GM19035 (cell line): ENCODE measurements around the gene ESAM.
A peak's percentile ranks its signal among the peaks of the same experiment; 100 is the strongest.
"Not testable (repeated sequence)": the region's sequence is repeated elsewhere in the genome, so short reads cannot be mapped to it uniquely, and the experiment has no call there.

Source experiments
- ATAC-seq: cut with Tn5 transposase; IDR thresholded peaks from one replicate; pipeline ENCODE4 v1.9.1; 2021; ENCODE audit not compliant: unreplicated experiment

The ESAM gene

DNA sequence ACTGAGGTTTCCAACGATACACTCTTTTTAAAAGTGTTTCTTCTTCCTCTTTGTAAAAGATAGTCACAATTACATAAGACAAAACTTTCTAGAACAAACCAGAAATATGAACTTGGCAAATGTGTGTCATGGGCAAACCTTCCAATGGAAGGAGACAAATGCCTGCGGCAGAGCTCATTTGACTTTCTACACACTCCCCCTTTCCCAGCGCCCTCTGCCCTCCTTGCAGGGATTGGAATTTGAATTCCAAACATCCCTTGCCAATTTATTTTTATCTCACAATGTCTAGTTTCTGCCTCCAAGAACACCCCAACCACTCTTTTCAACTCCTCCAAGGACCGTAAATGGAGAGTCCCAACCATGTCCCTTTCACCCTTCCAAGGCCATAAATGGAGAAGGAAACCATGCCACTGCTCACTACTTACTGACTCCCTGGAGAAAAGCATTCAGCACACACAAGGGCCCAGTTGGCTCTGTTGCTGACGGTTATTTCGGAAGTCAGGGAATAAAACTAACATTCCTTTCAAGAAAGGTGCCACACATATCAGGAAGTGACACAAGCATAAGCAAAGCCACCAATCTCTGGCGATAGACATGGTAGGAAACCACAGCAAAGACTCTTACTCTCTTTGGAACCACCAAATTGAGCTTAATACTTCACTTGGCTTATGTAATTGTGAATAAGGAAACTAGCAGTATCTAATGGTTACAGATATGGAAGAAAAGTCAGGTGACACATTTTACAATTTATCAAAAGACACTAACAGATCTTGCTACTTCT, 15.0 kb upstream of the ESAM start:
- ATAC-seq: no peak

DNA sequence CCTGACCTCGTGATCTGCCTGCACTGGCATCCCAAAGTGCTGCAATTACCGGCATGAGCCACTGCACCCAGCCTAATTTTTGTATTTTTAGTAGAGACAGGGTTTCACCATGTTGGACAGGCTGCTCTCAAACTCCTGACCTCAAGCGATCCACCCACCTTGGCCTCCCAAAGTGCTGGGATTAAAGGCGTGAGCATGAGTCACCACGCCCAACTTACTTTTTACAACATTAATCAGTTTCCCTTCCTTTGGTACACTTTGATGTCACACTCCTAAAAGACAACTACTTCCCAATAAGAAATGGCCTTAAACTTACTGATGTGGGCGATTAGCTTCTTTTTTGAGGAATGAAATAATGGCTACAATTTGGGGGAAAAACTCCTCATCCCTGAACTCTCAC, 8.9 kb upstream of the ESAM start:
- not testable (repeated sequence) for ATAC-seq

DNA sequence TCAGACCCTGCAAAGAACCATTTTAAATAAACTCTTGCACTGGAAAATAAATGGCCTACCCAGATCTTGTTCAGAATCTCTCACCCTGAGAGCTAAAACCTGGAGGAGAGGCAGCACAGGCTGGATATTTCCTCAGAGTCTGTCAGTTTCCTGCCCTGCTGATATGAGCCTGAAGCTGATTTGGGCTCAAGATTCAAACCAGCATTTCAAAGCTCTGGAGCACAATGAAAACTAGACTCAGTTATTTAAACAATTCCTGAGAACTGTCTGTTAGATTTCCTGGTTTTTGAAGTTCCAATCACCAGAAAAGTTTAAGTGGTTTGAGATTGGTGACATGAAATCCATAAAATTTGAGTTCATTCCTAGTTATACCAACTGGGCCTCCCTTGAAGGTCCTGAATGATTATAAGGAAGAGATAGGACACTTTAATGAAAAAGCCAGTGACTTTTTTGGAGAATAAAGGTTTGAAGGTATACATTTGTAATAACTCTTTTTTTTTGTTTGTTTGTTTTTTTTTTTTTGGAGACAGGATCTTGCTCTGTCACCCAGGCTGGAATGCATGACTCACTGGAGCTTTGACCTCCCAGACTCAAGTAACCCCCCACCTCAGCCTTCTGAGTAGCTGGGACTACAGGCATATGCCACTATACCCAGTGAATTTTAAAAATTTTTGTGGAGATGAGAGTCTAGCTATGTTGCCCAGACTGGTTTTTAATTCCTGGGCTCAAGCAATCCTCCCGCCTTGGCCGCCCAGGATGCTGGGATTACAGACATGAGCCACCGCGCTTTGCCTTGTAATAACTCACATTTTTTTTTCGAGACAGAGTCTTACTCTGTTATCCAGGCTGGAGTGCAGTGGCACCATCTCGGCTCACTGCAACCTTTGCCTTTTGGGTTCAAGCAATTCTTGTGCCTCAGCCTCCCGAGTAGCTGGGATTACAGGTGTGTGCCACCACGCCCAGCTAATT, 8.0 kb upstream of the ESAM start:
- ATAC-seq: no peak

DNA sequence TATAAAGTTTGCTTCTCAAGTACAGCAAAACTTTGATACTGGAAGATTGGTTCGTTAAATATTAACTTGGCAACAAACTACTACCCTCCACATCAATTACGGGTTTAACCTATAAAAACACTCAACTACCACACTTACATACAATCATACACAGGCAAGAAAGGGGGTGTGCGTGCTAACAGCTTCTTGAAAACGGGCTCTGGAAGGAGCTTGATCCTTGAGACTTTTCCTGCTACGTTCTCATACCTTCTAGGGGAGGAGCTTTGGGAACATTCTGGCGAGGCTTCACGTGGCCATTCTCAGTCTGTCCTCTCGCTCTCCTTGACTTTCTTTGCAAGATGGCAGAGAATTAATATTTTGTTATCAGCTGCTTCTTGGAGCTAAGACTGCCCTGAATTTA, 6.8 kb upstream of the ESAM start:
- no peak for ATAC-seq

DNA sequence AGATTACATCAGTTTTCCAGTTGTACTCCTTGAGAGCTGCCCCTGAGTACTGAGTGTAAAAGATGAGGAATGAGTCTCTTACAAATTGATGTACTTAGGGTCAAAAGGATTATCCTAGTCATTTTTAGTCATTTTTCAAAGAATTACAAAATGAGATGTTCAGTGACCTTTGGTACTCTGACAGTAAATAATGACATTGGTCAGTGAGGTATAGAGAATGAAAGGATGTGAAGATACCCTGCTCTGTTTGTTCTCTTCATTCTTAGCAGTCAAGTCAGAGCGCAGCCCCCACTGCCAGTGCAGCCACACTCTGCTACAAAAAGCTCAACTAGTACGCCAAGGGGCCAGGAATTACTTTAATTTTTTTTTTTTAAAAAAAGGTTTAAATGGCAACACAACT, 4.1 kb upstream of the ESAM start:
- no peak for ATAC-seq

DNA sequence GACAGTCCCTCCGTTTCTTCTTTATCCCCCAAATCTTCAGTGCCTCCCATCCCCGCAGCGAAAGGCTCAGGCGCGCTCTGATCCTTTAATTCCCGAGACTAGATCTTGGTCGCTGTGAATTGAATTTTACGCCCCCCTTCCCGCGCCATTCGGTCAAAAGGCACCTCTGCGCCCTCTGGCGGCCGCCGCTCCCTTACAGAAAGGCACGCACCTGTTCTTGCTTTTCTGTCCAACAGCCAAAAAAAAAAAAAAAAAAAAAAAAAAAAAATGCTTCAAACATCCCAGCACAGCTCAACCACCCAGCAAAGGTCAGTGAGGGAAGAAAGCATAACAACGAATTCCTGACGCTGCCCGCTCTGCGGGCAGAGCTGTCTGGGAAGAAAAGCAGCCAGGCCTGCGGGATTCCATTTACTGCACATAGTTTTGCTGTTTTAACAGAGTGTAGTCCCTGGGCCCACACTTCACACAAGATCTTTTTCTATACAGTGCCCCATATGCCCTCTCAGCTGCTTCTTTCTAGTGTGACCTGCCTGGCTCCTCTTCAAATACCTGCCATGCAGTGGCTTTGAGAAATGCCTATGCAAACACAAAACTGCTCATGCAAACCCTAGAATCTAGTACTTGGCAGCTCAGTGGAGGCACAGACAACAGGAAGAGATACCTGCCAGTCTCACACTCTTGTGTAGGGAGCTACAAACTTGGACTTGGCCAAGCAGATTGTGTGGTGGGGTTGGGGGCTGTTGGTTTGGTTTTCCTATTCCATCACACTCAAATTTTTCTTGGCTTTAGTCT, 1.3 kb upstream of the ESAM start:
- ATAC-seq: peak; percentile 39

DNA sequence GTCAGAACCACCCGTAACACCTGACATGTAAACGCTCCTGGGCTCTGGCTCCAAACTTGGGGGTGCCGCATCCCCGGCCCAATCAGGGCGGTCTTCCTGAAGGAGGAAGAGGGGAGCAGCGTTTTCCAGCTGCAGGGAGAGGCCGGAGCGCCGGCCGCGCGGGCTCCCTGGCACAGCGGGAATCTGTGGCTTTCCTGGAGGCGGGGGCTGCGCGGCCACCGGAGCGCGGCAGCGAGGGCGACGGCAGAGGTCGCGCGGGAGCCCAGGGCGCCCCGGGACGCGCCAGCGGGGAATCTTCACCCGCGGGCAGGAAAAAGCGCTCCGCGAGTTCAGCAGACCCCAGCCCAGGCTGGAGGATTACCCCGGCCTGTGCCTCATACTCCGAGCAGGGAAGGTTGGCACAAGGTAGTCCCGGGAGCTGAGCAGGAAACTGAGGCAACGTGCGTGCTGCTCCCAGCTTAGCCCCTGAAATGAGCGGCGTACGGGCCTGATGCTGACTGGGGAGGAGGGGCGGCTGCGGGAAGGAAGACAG, 600 bp upstream of the ESAM start:
- peak; percentile 28 for ATAC-seq

DNA sequence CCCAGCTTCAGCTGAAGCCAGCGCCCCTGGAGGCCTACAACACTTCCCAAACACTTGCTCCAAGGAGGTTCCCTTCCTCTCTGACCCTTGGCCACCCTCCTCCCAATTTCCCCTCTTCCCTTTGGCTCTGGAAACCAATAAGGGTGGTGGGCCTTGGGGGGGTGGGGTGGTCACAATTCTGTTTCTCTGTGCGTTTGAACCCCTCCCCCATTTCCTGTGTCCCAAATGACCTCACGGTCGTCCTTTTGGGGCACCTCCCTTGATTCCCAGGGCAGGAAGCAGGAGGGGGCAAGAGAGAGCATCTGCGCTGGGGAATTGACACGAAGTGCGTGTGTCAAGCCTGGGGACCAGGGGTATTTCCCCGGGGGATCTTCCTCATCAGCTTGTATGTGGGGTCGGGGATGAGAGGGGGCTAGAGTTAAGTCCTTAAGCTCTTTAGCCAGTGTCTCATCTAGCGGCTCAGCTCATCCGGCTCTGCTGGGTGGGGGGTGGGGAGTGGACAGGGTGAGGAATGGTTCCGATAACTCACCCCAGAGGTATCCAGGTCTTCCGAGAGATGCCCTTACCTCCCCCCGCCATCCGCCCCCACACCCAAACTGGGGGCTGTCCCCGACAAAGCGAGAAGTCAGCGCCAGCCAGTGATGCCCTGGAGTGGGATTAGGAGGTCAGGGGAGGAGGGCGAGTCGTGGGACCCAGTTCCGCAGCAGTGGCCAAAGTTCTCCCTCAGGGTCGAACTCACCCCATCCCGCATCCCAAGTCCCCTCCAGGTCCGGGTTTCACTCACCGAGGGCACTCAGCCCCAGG, 587 bp downstream of the ESAM start:
- ATAC-seq: no peak

DNA sequence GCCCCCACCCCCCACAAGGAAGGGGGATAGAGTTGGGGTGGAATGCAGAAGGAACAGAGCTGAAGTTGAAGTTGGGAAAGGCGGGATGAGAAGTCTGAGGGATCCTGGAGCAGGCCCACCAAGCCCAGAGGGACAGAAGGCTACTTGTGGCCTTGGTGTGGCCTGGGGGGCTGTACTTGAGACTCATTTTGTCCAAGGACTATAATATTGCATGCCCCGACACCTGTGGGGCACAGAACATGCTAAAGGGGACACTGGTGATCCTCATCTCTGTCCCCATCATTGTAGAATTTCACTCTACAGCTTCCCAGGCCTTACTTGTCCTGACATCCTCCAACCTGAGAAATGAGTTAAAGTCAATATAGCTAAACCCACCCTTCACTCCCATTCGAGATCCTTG, 1.3 kb downstream of the ESAM start:
- ATAC-seq: no peak

DNA sequence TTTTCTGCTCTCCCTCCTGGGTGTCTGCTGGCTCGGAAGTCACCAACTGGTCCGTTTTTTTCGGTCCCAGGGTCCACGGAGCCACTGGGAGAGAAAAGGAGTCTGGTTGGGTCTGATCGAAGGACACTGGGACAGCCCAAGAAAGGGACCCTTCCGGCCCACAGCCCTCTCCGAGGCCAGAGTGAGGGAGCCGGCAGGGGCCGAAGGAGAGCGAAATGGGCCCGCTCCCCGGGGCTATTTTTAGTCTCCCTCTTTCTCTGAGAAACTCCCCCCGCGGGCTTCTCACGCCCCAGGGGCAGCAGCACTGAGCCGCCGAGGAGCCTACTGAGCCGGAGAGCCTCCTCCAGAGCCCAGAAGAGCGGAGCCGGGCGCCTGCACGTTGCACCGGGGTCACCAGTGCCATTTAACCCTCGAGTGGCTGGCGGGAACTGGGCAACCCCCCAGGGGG, 1.9 kb downstream of the ESAM start:
- no peak for ATAC-seq

DNA sequence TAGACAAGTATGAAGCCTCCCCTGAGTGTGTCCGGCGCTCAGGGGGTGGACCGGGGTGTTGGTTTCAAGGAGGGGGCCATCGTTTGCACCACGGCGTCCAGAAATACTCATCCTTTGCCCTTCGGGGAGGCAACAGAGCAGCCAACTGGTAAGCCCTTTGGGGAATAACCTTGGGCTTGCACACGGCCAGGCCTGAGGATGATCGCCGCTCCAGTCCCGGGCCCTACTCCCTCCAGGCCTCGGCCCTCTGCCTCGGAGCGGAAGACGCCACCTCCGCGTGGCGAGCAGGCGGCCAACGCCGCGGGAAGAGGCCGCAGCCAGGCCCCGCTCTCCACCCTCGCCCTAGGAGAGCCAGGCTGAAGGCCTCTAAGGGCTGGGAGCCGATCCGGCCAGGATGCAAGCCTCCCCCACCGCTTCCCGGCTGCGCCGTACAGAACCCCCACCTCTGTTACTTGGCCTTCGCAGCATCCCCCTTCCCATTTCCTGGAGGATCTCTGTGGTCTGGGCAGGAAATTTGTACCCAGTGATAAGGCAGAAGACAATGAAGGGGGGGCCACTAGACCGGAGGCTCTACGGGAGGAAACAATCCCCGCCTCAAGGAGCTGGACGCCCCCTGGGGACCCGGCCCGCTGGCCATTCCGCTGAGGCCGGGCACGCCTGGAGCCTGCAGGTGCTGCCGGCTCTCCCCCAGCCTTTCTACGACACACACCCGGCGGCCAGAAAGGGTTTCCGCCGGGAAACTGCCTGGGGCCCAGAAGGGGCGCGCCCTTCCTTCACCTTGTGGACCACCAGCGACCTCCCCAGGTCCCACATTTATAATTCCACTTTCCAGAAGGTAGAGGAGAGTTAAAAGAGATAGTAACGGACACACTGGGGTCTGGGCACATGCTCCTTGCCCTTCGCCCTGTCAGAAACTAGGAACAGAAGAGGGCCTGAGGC, 2.6 kb downstream of the ESAM start:
- ATAC-seq: no peak

DNA sequence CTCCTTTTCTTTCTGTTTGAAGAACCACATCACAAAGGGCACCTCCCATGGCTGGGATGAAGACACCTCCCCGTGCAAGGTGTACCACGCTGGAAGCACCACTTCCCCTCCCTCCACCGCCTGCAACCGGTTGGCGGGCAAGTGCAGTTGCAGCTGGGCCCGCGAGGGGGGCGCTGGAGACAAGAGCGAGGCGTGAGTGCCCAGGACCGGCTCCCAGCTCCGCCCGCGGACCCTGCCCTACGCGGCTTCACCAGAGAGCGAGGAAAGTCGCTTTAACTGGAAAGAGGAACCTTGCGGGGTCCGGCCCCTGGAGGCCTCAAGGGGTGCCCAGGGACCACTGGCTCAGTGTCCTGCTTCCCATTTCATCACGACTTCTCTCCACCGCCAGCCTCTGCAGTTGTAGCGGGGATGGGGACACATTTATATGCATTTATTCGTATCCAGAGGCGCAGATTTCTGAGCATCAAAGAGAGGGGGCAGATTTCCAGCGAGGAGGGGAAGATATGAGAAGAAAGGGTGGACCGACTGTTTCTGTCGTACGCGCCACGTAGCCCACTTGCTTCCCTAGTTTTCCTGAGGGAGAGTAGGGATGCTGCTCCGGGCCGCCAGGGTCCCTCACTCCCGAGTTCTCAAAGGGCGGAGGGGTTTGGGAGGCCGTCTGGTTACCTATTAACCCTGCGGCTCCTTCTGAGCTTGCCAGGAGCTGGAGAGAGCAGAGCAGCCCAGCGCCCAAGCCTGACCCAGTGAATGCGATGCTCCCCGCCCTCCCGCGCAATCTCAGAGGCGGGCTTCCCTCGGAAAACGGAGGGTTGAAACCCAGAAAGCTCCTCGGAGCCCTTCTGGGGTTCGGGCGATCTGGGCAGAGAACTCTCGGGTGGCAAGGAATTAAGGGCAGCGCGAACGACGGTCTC, 3.5 kb downstream of the ESAM start:
- peak; percentile 44 for ATAC-seq

DNA sequence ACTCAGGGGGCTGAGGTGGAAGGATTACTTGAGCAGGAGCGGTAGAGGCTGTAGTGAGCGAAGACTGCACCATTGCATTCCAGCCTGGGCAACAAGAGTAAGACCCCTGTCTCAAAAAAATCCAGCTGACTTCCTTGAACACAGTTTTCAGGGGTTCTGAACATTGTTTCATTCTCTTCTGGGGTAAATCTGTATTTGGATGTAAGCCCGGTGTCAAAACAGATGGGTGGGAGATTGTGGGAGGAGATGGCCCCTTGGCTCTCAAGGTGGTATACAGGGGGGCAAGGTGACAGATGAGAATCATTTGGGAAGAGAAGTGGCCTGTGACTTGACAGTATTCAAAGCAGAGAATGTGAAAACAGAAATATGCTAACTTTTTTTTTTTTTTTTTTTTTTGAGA, 4.8 kb downstream of the ESAM start:
- ATAC-seq: no peak

DNA sequence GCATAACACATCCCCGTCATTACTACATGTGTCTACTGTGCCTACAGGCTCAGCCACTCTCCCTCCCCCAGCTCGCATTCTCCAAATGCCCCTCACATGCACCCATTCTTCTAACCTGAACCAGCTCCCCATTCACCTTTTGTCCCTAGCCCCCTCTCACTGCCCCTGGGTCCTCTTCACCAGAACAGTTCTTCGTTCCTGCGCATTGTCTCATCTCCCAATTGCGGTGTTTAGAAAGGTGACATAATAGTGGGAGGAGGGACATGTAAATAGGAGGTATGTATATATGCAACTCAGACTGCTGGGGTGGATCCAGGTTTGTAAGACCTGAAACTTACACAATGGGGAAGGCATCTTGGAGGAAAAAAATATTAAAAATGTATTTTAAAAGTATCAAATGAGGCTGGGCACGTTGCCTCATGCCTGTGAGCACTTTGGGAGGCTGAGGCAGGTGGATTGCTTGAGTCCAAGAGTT, 5.3 kb downstream of the ESAM start:
- ATAC-seq: no peak

DNA sequence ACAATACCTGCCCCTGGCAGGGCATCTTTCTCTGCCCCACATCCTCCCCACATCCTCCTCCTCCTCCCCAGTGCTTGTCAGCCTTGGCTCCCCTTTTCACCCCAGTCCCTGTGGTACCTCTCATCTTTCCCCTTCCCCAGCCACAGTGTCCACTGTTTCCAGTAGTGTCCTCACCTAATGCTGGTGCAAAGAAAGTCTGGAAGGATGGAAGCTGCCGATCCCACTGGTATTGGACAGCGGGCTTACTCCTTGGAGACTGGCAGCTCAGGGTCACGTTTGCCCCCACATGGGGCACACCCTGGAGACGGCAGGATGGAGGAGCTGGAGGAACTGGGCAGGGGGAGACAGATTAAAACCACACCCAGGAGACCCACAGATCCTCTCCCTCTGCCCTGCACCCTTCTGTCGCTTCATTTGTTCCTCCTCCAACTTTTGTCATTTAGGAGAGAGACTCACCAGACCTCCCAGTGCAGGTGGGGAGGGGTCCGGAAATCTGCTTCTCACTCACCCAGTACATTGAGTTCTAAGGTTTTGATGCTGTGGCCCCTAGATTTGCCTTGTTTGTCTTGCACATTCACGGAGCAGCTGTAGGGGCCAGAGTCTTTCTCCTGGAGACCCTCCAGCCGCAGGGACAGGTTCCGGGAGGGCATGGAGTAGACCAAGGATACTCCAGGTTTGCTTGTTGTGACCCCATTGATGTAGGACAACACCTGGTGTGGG, 5.9 kb downstream of the ESAM start:
- no peak for ATAC-seq

DNA sequence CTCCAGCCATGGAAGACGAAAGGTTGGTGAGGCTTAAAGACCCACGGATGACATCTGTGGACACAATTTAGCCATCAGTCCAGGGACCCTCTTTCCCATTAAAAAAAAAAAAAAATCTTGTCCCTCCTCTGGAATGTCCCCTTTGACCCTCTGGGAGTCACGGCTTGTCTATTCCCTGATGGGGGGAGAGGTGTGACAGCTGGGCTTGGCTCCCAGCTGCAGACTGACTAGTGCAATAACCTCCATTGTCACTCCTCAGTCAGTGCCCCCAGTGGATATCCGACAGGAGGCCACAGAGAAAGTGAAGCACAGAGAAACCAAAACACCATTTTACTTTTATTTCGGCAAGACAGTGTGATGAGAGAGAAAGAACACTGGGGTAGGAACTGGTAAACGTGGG, 7.4 kb downstream of the ESAM start:
- no peak for ATAC-seq

DNA sequence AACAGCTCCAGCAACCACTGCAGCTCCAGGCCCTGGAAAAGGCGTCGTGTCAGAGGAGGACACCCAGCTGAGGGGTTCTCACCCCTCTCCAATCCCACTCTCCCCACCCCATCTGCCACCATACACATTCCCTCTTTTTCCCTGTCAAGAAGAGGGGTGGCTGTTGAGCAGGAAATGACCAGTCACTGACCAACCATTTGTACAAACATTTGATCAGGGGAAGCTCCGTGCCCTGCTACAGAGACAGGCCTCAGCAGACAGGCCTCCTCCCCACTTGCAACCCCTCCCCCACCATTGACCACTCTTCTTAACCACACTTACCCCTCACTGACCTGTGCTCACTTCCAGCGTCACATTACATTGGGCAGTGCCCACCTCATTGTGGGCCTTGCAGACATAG, 7.8 kb downstream of the ESAM start:
- no peak for ATAC-seq
